ENCODE results near the gene PUSL1. TPM values are rescaled to one million over a fixed set of nuclear protein-coding genes. Genes with fewer than 3 reads are reported as not detected.

Gene PUSL1
- total RNA-seq, 2 experiments from 2014 or later = 23.9 to 25.4 TPM

GRCh38 chr1:1275836-1276235 lies 32.6 kb upstream of the PUSL1 start:
- peaks cover 18% of the 10 kb centered on the region for H3K36me3 Mint-ChIP-seq (ENCODE audit: low read depth)
- H3K27ac Mint-ChIP-seq = no peak overlapping the region
- intact Hi-C loops (cut with micrococcal nuclease) = no loop called here
- ChIA-PET POLR2A (interaction anchor here (1.0 to 1.4 kb wide), 2 partner anchors 9 to 11 kb away, joined by 3 read pairs; no protein-coding TSS in a partner anchor), CTCF (no interaction called here)
- DNase-seq = no peak
- peak overlapping the region; percentile 11 for H3K4me3 Mint-ChIP-seq
- no peaks in the 10 kb centered on the region for H3K9me3 Mint-ChIP-seq
- no peaks in the 10 kb centered on the region for H3K27me3 Mint-ChIP-seq
- peaks cover 24% of the 10 kb centered on the region for H3K4me1 Mint-ChIP-seq (ENCODE audit: low read depth)
- no peak for ATAC-seq
- no peak for TF ChIP-seq CTCF (IDR thresholded peaks at IDR 0.05)

DNA sequence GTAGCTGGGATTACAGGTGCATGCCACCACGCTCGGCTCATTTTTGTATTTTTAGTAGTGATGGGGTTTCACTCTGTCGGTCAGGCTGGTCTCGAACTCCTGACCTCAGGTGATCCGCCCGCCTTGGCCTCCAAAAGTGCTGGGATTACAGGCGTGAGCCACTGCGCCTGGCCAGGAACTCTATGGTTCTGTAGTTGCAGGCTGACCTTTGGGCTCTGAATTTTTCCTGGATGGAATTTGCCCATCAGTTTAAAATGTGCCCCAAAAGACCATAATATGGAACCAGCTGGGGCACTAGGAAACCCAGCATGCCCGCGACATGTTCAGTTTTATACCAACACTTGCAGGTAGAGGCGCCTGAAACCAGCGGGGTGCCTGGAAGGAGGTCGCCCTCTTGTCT lies 29.8 kb upstream of the PUSL1 start:
- Mint-ChIP-seq H3K36me3 (ENCODE audit: low read depth) (no peaks in the 10 kb centered on the region), H3K27ac (no peak overlapping the region), H3K27me3 (no peaks in the 10 kb centered on the region), H3K9me3 (no peaks in the 10 kb centered on the region), H3K4me3 (no peak overlapping the region), H3K4me1 (ENCODE audit: low read depth) (peaks cover 7% of the 10 kb centered on the region)
- DNase-seq (no peak), ATAC-seq (no peak)
- POLR2A ChIA-PET = no interaction called here
- CTCF ChIA-PET = interaction anchor here (0.7 to 1.1 kb wide), 2 partner anchors 12 to 13 kb away, joined by 3 read pairs; no protein-coding TSS in a partner anchor
- intact Hi-C loops (cut with micrococcal nuclease) = no loop called here
- TF ChIP-seq CTCF (IDR thresholded peaks at IDR 0.05) = no peak

- H3K9me3 Mint-ChIP-seq = no peaks in the 10 kb centered on the region
- no peak overlapping the region for H3K4me3 Mint-ChIP-seq
- ATAC-seq (no peak), DNase-seq (no peak)
- H3K36me3 Mint-ChIP-seq (ENCODE audit: low read depth) = no peaks in the 10 kb centered on the region
- TF ChIP-seq CTCF (IDR thresholded peaks at IDR 0.05) = no peak
- H3K27ac Mint-ChIP-seq = no peak overlapping the region
- no peaks in the 10 kb centered on the region for H3K27me3 Mint-ChIP-seq
- H3K4me1 Mint-ChIP-seq (ENCODE audit: low read depth) = peaks cover 7% of the 10 kb centered on the region
- ChIA-PET POLR2A (no interaction called here), CTCF (interaction anchor here (1.1 to 1.2 kb wide), 2 partner anchors 11 to 157 kb away, joined by 3 read pairs; no protein-coding TSS in a partner anchor)
- intact Hi-C loops (cut with micrococcal nuclease) = no loop called here
Observed at GRCh38 chr1:1279028-1279427, 29.4 kb upstream of the PUSL1 start.

DNA sequence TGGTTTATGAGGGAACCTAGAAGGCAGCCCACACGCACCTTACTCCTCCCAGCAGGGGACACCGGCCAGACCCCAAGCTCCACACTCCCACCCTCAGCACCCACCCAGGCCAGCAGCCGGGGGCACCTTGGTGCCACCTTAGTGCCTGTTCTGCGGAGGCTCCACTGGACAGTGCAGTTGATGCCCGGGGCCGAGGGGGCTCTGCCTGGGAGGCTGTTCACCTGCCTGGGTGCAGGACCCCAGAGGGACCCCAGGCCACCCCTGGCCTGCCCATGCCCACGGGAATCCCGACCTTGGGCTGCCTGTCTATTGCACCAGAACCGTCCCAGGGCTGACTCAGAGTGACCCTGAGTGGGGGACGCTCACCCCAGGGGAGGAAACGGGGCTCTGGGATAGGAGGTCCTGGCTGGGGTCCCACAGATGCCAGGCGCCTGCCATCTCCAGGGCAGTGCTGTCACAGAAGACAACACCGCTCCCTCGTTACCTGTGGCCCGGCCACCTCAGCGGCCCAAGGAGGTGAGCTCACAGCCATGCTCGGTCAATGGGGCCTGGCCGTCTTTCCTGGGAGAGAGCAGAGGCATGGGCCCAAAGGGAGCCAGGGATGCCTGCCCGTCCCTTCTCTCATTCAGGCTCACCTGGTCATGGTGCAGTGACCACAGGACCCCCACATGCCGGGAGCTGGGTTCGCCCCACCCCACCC lies 27.5 kb upstream of the PUSL1 start:
- Mint-ChIP-seq H3K36me3 (ENCODE audit: low read depth) (no peaks in the 10 kb centered on the region), H3K27ac (no peak overlapping the region), H3K4me3 (no peak overlapping the region), H3K9me3 (no peaks in the 10 kb centered on the region), H3K4me1 (ENCODE audit: low read depth) (peaks cover 2% of the 10 kb centered on the region), H3K27me3 (no peaks in the 10 kb centered on the region)
- ChIA-PET POLR2A (interaction anchor here (1.4 kb wide), 1 partner anchor 23 kb away, joined by 4 read pairs; no protein-coding TSS in a partner anchor), CTCF (no interaction called here)
- no peak for TF ChIP-seq CTCF (IDR thresholded peaks at IDR 0.05)
- DNase-seq = no peak
- intact Hi-C loops (cut with micrococcal nuclease) = no loop called here
- no peak for ATAC-seq

DNA sequence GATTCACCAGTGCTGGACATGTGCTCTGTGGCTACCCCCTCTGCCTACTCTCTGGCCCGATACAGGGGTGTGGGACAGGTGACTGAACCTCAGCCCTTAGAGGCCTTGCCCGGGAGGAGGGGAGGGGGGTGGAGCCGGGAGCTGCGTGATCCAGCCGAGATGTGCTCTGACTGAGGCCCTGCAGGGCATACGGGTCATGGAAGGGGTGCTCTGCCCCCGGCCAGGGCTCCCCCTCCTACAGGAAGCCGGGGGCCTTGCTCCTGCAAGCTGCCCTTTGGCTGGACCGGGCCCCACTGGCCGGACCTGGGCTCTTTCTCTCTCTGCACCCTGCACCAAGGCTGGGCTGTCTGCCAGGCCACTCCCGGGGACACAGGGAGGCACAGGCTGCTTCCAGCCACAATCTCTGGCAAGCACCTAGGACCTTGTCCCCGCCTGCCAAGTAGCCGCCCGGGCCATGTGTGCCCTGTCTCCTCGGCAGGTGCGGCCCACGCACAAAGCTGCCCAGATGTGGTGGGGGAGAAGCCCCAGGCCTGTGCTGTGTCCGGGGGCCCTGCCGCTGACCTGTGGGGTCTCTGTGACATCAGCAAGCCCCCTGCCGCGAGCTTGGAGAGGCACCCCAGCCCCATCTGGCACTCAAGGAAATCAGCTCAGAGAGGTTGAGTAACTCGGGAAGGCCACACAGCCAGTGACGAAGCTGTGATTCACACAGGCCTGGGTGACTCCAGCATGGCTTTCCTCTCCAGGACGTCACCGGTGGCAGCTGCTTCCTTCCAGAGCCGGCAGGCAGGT lies 26.7 kb upstream of the PUSL1 start:
- H3K4me1 Mint-ChIP-seq (ENCODE audit: low read depth) = peaks cover 2% of the 10 kb centered on the region
- no peaks in the 10 kb centered on the region for H3K9me3 Mint-ChIP-seq
- intact Hi-C loops (cut with micrococcal nuclease) = no loop called here
- no peaks in the 10 kb centered on the region for H3K27me3 Mint-ChIP-seq
- DNase-seq (peak; percentile 40), ATAC-seq (peak; percentile 52)
- H3K36me3 Mint-ChIP-seq (ENCODE audit: low read depth) = no peaks in the 10 kb centered on the region
- TF ChIP-seq CTCF (IDR thresholded peaks at IDR 0.05) = no peak
- ChIA-PET CTCF (no interaction called here), POLR2A (interaction anchor here (1.4 kb wide), 1 partner anchor 24 kb away, joined by 4 read pairs; no protein-coding TSS in a partner anchor)
- no peak overlapping the region for H3K27ac Mint-ChIP-seq
- no peak overlapping the region for H3K4me3 Mint-ChIP-seq

All from activated CD8-positive, alpha-beta T cell treated with anti-CD3 and anti-CD28 coated beads for 36 hours (primary cell).